GM23338 (cell line): ENCODE results near the gene CXCL16. TPM values are rescaled to one million over a fixed set of nuclear protein-coding genes. Genes with fewer than 3 reads are reported as not detected.

Experiments
- ATAC-seq: fragments of 200-7000 bp; cut with Tn5 transposase; 3 replicates; pipeline ENCODE4 v1.9.1; 2020
- DNase-seq: peaks from one replicate; pipeline ENCODE4 v3.0.0-alpha.2; 2015; ENCODE audit warnings: low spot score
- H2AFZ ChIP-seq: fragments of 200-600 bp; sonication (generic); 2 replicates; pipeline ENCODE4 v1.8.0; 2016; ENCODE audit warnings: antibody characterized with exemption, mild to moderate bottlenecking, moderate library complexity
- H3F3A ChIP-seq: fragments of 200-600 bp; sonication (generic); replicated peaks from 2 replicates; pipeline ENCODE4 v1.8.0; 2017; ENCODE audit warnings: antibody characterized with exemption, mixed run types, low read depth
- H3K27ac ChIP-seq: fragments of 200-600 bp; sonication (generic); 2 replicates; pipeline ENCODE4 v1.6.1; 2016; ENCODE audit warnings: low read depth
- H3K27me3 ChIP-seq: fragments of 200-600 bp; sonication (generic); 2 replicates; pipeline ENCODE4 v1.8.0; 2016; ENCODE audit warnings: mild to moderate bottlenecking, mixed run types, moderate library complexity; ENCODE audit not compliant: insufficient read depth
- H3K36me3 ChIP-seq: fragments of 200-600 bp; sonication (generic); 2 replicates; pipeline ENCODE4 v1.8.0; 2016; ENCODE audit warnings: mild to moderate bottlenecking; ENCODE audit not compliant: insufficient read depth
- H3K4me1 ChIP-seq: fragments of 200-600 bp; sonication (generic); 2 replicates; pipeline ENCODE4 v1.8.0; 2016; ENCODE audit warnings: mild to moderate bottlenecking, moderate library complexity; ENCODE audit not compliant: insufficient read depth
- H3K4me2 ChIP-seq: fragments of 200-600 bp; sonication (generic); 2 replicates; pipeline ENCODE4 v1.7.1; 2017; ENCODE audit warnings: mixed run types
- H3K4me3 ChIP-seq: fragments of 200-600 bp; sonication (generic); 2 replicates; pipeline ENCODE4 v1.6.1; 2016; ENCODE audit warnings: mixed run types
- H3K79me2 ChIP-seq: fragments of 200-600 bp; sonication (generic); replicated peaks from 2 replicates; pipeline ENCODE4 v1.8.0; 2017; ENCODE audit warnings: mild to moderate bottlenecking; ENCODE audit not compliant: insufficient read depth
- H3K9me2 ChIP-seq: fragments of 200-600 bp; sonication (generic); 2 replicates; pipeline ENCODE4 v1.8.0; 2017; ENCODE audit not compliant: insufficient read depth
- H4K20me1 ChIP-seq: fragments of 200-600 bp; sonication (generic); replicated peaks from 2 replicates; pipeline ENCODE4 v1.8.0; 2017; ENCODE audit warnings: mild to moderate bottlenecking; ENCODE audit not compliant: insufficient read depth
- H3K27ac Mint-ChIP-seq: 2 replicates; pipeline ENCODE4 v1.8.0; 2020; ENCODE audit warnings: inconsistent platforms, mild to moderate bottlenecking, moderate library complexity, mixed read lengths
- H3K27me3 Mint-ChIP-seq: 3 replicates; pipeline ENCODE4 v1.8.0; 2022; ENCODE audit warnings: low read depth, mild to moderate bottlenecking, moderate library complexity, mixed read lengths, inconsistent platforms; ENCODE audit not compliant: insufficient read depth, poor library complexity
- H3K36me3 Mint-ChIP-seq: 3 replicates; pipeline ENCODE4 v1.8.0; 2021; ENCODE audit warnings: low read depth, mild to moderate bottlenecking, inconsistent platforms, moderate library complexity, mixed read lengths
- H3K4me1 Mint-ChIP-seq: 3 replicates; pipeline ENCODE4 v1.8.0; 2020; ENCODE audit warnings: mild to moderate bottlenecking, inconsistent platforms, mixed read lengths
- H3K4me3 Mint-ChIP-seq: 3 replicates; pipeline ENCODE4 v1.8.0; 2021; ENCODE audit warnings: moderate library complexity, mild to moderate bottlenecking, inconsistent platforms, mixed read lengths
- H3K9me3 Mint-ChIP-seq: 3 replicates; pipeline ENCODE4 v1.8.0; 2020; ENCODE audit warnings: moderate library complexity, mild to moderate bottlenecking, inconsistent platforms, mixed read lengths
- CREB1 ChIP-seq: fragments of 250-450 bp; sonication (Bioruptor Pico); IDR thresholded peaks from 2 replicates; pipeline ENCODE4 v1.5.0; 2020; ENCODE audit warnings: low read depth, mild to moderate bottlenecking, moderate library complexity
- ETS1 ChIP-seq: IDR thresholded peaks from 2 replicates; pipeline ENCODE4 v1.6.1; 2016; ENCODE audit warnings: antibody characterized with exemption
- EZH2 ChIP-seq: fragments of 200-600 bp; sonication (generic); IDR thresholded peaks from one replicate; pipeline ENCODE4 v1.8.0; 2017; ENCODE audit warnings: antibody characterized with exemption, mild to moderate bottlenecking, low read depth; ENCODE audit not compliant: unreplicated experiment
- EZH2phosphoT487 ChIP-seq: fragments of 200-600 bp; sonication (generic); IDR thresholded peaks from one replicate; pipeline ENCODE4 v1.8.1; 2018; ENCODE audit warnings: antibody characterized with exemption; ENCODE audit not compliant: unreplicated experiment
- JUNB ChIP-seq: IDR thresholded peaks from one replicate; pipeline ENCODE4 v1.6.1; 2016; ENCODE audit warnings: antibody characterized with exemption; ENCODE audit not compliant: unreplicated experiment
- NANOG ChIP-seq: IDR thresholded peaks from 2 replicates; pipeline ENCODE4 v1.6.1; 2016; ENCODE audit warnings: antibody characterized with exemption, borderline replicate concordance
- REST ChIP-seq: IDR thresholded peaks from one replicate; pipeline ENCODE4 v1.6.1; 2018; ENCODE audit warnings: antibody characterized with exemption; ENCODE audit not compliant: unreplicated experiment
- STAT1 ChIP-seq: IDR thresholded peaks from one replicate; pipeline ENCODE4 v1.6.1; 2016; ENCODE audit warnings: antibody characterized with exemption; ENCODE audit not compliant: unreplicated experiment
- ZNF114 ChIP-seq: fragments of 250-450 bp; sonication (Bioruptor Pico); IDR thresholded peaks from 2 replicates; pipeline ENCODE4 v1.5.0; 2020; ENCODE audit warnings: mild to moderate bottlenecking, moderate library complexity
- ZNF462 ChIP-seq: fragments of 250-450 bp; sonication (Bioruptor Pico); IDR thresholded peaks from 2 replicates; pipeline ENCODE4 v1.5.0; 2020; ENCODE audit warnings: mild to moderate bottlenecking, moderate library complexity
- polyA plus RNA-seq: library from polyadenylated mRNA; unstranded; fragments of >200 nt; fragmentation: Nextera tagmentation; extraction: Ambion mirVana; gene quantifications from 2 replicates; pipeline ENCODE4 v1.2.1, GENCODE V29; 2016
- total RNA-seq: library from RNA; depleted of rRNA; stranded (reverse); fragments of >200 nt; shearing (Covaris generic); gene quantifications from 2 replicates; pipeline ENCODE4 v1.2.3, GENCODE V29; 2014

The CXCL16 gene
- total and polyA plus RNA-seq, 2 experiments from 2014 or later = 4.0 to 4.1 TPM

- no peak for TF ChIP-seq REST
- no peak for TF ChIP-seq STAT1
- no peak for TF ChIP-seq NANOG
- no peak for TF ChIP-seq ZNF114 (CRISPR knock-in tag)
- no peak for TF ChIP-seq EZH2phosphoT487
- TF ChIP-seq CREB1 (CRISPR knock-in tag) = no peak
Measured at GRCh38 chr17:4706121-4706520, 33.6 kb downstream of the CXCL16 start (continued).

- H3K36me3 ChIP-seq = peaks cover 4% of the 10 kb centered on the region; the same call in 1 of the 2 replicates
- Mint-ChIP-seq H3K36me3 (peaks cover 6% of the 10 kb centered on the region; the same call in 2 of the 3 replicates), H3K4me3 (peak overlapping the region; percentile 96), H3K9me3 (peaks cover 10% of the 10 kb centered on the region; the same call in 2 of the 3 replicates), H3K4me1 (peaks cover 42% of the 10 kb centered on the region), H3K27me3 (peaks cover 18% of the 10 kb centered on the region), H3K27ac (peak overlapping the region; percentile 98; the same call in 1 of the 2 replicates)
- peaks cover 32% of the 10 kb centered on the region for H4K20me1 ChIP-seq
- no peak overlapping the region for H2AFZ ChIP-seq
- H3K9me2 ChIP-seq = no peaks in the 10 kb centered on the region
- DNase-seq (no peak), ATAC-seq (no peak)
- peak overlapping the region; percentile 99; the same call in 1 of the 2 replicates for H3K4me3 ChIP-seq
- H3K4me1 ChIP-seq = peaks cover 28% of the 10 kb centered on the region
- H3K79me2 ChIP-seq = peaks cover 39% of the 10 kb centered on the region
- H3K27ac ChIP-seq = no peak overlapping the region
- H3K4me2 ChIP-seq = peak overlapping the region; percentile 100
- H3F3A ChIP-seq = peaks cover 19% of the 10 kb centered on the region; the same call in 1 of the 2 replicates
- no peaks in the 10 kb centered on the region for H3K27me3 ChIP-seq
- no peak for TF ChIP-seq JUNB
- no peak for TF ChIP-seq ETS1
- no peak for TF ChIP-seq EZH2phosphoT487
- no peak for TF ChIP-seq ZNF462 (CRISPR knock-in tag)
- no peak for TF ChIP-seq STAT1
- no peak for TF ChIP-seq ZNF114 (CRISPR knock-in tag)
- TF ChIP-seq NANOG = no peak
- no peak for TF ChIP-seq REST
- TF ChIP-seq EZH2 = no peak
Measured at GRCh38 chr17:4704991-4705390, 34.7 kb downstream of the CXCL16 start.
